HepG2 (cell line): Measurements from ENCODE around the gene CLIC4. TPM values are rescaled to one million over a fixed set of nuclear protein-coding genes. Genes with fewer than 3 reads are reported as not detected.
A peak's percentile ranks its signal among the peaks of the same experiment; 100 is the strongest.

Source experiments
- BATF2 ChIP-seq: sonication (generic); formaldehyde crosslinking; IDR thresholded peaks from 2 replicates; pipeline ENCODE4 v1.8.0; 2022; ENCODE audit warnings: mild to moderate bottlenecking, missing genetic modification reagents, moderate library complexity
- KLF9 ChIP-seq: IDR thresholded peaks from 2 replicates; pipeline ENCODE4 v1.6.1; 2016; ENCODE audit warnings: low read depth
- MAX ChIP-seq: IDR thresholded peaks from 2 replicates; pipeline ENCODE4 v1.6.1; 2012; ENCODE audit warnings: inconsistent platforms
- NAIF1 ChIP-seq: sonication (generic); formaldehyde crosslinking; IDR thresholded peaks from 2 replicates; pipeline ENCODE4 v1.5.0; 2020; ENCODE audit warnings: mild to moderate bottlenecking, missing genetic modification reagents, borderline replicate concordance
- PAX8 ChIP-seq: sonication (generic); formaldehyde crosslinking; IDR thresholded peaks from 2 replicates; pipeline ENCODE4 v1.8.0; 2022; ENCODE audit warnings: mild to moderate bottlenecking, missing genetic modification reagents, borderline replicate concordance
- SIX1 ChIP-seq: sonication (generic); formaldehyde crosslinking; IDR thresholded peaks from 2 replicates; pipeline ENCODE4 v1.4.0; 2020; ENCODE audit warnings: missing genetic modification reagents, borderline replicate concordance
- SP140L ChIP-seq: sonication (generic); formaldehyde crosslinking; IDR thresholded peaks from 2 replicates; pipeline ENCODE4 v1.4.0; 2020; ENCODE audit warnings: missing genetic modification reagents, borderline replicate concordance
- U2AF1 ChIP-seq: fragments of 200-400 bp; formaldehyde crosslinking; optimal IDR thresholded peaks from 2 replicates; pipeline ENCODE3; 2017; ENCODE audit warnings: mild to moderate bottlenecking, low read depth, low read length
- ZBTB40 ChIP-seq, 2 experiments: fragments of 450-650 bp in 1 of 2; sonication (generic) in 1 of 2; formaldehyde crosslinking in 1 of 2; IDR thresholded peaks; 2 replicates each; pipeline versions ENCODE4 v1.6.1 to v1.8.0; 2016 to 2022; ENCODE audit warnings: antibody characterized with exemption in 1 of 2, mild to moderate bottlenecking in 1 of 2, missing genetic modification reagents in 1 of 2
- ZNF160 ChIP-seq: sonication (generic); formaldehyde crosslinking; IDR thresholded peaks from 2 replicates; pipeline ENCODE4 v1.8.0; 2022; ENCODE audit warnings: mild to moderate bottlenecking, inconsistent platforms, missing genetic modification reagents
- ZNF362 ChIP-seq: sonication (generic); formaldehyde crosslinking; IDR thresholded peaks from 2 replicates; pipeline ENCODE4 v1.4.0; 2020; ENCODE audit warnings: missing genetic modification reagents, mild to moderate bottlenecking, borderline replicate concordance
- polyA plus RNA-seq, 8 experiments: library from polyadenylated mRNA; depleted of rRNA in 3 of 8; stranded (reverse) in 7 of 8; unstranded in 1 of 8; fragments of >200 nt; fragmentation: Illumina TruSeq in 4 of 8; extraction: Trizol in 4 of 8; gene quantifications; 2 replicates each; pipeline versions ENCODE4 v1.2.1 to v1.2.3, GENCODE V29; 2011 to 2016; ENCODE audit warnings: low read depth in 4 of 8, missing spikeins in 1 of 8, mixed read lengths in 1 of 8; ENCODE audit not compliant: insufficient read depth in 1 of 8
- total RNA-seq, 5 experiments: library from RNA; depleted of rRNA; stranded (reverse); fragments of >200 nt; fragmentation: Illumina TruSeq; extraction: Trizol; gene quantifications; 2 replicates each; pipeline ENCODE4 v1.2.3, GENCODE V29; 2016; ENCODE audit warnings: low read depth in 1 of 5
- TF ChIP-seq, protein P1 (sequence below): sonication (generic); formaldehyde crosslinking; conservative IDR thresholded peaks from 2 replicates; pipeline ENCODE4 v1.4.0; 2020; ENCODE audit warnings: missing genetic modification reagents
- TF ChIP-seq, protein P2 (sequence below): sonication (generic); formaldehyde crosslinking; IDR thresholded peaks from 2 replicates; pipeline ENCODE4 v1.4.0; 2020; ENCODE audit warnings: mild to moderate bottlenecking, missing genetic modification reagents
- TF ChIP-seq, protein P3 (sequence below): sonication (generic); formaldehyde crosslinking; IDR thresholded peaks from 2 replicates; pipeline ENCODE4 v1.5.0; 2020; ENCODE audit warnings: missing genetic modification reagents

CLIC4 gene
- total and polyA plus RNA-seq, 2 of the 13 experiments (the other 11 are each of a cell fraction or from before 2014, with no cell fraction given) = 23.3 to 77.4 TPM

DNA sequence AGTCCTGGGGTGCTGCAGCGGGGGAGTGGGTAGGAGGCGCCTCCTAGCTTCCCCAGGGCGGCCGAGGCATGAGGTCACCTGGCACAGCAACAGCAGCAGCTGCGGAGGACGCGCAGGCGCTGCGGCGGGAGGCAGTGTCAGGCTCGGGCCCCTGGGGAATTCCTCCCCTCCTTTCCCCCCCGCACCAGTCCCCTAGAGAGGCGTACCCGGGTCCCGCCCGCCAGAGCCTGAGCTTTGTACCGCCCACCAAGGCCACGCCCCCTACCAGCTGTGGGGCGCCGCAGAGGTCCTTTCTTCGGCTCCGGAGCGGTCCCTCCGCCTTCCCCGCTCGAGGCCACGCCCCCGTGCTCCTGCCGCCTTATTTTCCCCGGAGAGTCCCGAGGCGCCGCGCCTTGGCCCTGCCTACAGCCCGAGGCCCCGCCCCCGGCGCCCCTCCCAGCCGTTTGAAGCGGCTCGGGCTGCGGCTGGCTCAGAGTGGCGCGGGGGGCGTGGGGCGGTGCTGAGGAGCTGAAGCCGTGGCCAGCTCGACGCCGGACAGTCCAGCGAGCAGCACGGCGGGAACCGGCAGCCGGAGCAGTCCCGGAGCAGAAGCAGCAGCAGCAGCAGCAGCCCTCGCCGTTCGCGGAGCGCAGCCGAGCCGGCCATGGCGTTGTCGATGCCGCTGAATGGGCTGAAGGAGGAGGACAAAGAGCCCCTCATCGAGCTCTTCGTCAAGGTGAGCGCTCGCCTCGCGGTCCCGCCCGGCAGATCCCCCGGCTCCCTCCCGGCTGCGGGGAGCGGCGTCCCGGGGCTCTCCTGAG, at the start of gene CLIC4 (continued):
- TF ChIP-seq ZBTB40 (IDR thresholded peaks at IDR 0.05) (no peak), ZBTB40 (CRISPR knock-in tag; IDR thresholded peaks at IDR 0.05) (no peak; the same call in none of the 2 replicates), ZNF160 (CRISPR knock-in tag) (peak; percentile 88), SIX1 (CRISPR knock-in tag) (no peak), BATF2 (no peak), PAX8 (CRISPR knock-in tag) (no peak), SP140L (CRISPR knock-in tag) (no peak), KLF9 (CRISPR knock-in tag) (no peak), U2AF1 (no peak), NAIF1 (CRISPR knock-in tag) (peak; percentile 67), ZNF362 (peak; percentile 42; the same call in 1 of the 2 replicates), MAX (peak; percentile 72)
- TF ChIP-seq, protein P1, sequence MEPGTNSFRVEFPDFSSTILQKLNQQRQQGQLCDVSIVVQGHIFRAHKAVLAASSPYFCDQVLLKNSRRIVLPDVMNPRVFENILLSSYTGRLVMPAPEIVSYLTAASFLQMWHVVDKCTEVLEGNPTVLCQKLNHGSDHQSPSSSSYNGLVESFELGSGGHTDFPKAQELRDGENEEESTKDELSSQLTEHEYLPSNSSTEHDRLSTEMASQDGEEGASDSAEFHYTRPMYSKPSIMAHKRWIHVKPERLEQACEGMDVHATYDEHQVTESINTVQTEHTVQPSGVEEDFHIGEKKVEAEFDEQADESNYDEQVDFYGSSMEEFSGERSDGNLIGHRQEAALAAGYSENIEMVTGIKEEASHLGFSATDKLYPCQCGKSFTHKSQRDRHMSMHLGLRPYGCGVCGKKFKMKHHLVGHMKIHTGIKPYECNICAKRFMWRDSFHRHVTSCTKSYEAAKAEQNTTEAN = no peak
- TF ChIP-seq, protein P2, sequence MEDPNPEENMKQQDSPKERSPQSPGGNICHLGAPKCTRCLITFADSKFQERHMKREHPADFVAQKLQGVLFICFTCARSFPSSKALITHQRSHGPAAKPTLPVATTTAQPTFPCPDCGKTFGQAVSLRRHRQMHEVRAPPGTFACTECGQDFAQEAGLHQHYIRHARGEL (CRISPR knock-in tag) = no peak
- TF ChIP-seq, protein P3, sequence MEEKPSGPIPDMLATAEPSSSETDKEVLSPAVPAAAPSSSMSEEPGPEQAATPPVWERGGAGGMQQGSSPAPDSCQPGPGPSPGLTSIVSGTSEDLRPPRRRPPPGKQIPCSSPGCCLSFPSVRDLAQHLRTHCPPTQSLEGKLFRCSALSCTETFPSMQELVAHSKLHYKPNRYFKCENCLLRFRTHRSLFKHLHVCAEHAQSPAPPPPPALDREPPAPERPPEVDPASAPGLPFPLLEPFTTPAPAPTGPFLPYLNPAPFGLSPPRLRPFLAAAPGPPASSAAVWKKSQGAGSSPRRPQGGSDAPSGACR = peak; percentile 24; the same call in 1 of the 2 replicates
